Activated CD4-positive, CD25-positive, alpha-beta regulatory T cell (primary cell): ENCODE measurements around the gene FYB1.

Experiments
- DNase-seq, 4 experiments: peaks; one replicate each; lab custom pipeline; 2025; lab: John Stamatoyannopoulos, UW

FYB1 gene

DNA sequence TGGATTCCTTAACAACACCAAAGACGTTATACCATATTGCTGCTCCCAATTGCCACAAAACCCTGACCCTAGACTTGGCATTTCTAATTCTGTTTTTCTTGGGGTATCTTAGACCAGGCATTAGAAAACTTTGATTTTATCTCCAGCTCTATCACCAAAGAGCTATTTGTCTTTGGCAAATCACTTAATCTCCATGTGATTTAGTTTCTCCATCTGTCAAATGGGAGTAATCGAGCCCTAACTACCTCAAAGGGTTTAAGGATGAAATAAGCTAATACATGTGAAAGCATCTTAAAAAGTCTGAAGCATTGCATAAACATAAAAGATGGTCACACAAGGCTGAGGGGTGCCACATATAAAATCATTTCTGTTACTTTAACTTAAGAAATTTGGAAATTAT lies 60.6 kb downstream of the FYB1 start:
- no peak for DNase-seq

DNA sequence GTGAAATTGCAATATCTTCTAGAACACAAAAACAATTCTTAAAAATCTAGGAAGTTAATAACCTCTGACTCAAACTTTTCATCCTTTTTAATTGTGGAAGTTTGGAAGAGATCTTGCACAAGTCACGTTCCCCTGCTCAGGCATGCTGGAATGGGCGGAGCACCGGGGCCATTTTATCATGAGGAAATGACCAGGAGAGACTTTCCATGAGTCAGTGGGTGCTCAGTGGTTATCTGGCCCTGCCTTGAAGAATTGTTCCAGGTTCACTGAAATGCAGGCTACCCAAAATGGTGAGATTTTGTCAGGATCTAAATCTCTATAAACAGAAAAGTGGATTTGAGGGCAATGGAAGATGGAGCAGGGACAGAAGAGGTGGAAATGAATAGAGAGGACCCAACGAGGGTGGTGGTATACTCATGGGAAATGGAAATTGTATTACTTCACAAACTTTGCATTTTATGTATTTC lies 61.2 kb downstream of the FYB1 start:
- no peak for DNase-seq

DNA sequence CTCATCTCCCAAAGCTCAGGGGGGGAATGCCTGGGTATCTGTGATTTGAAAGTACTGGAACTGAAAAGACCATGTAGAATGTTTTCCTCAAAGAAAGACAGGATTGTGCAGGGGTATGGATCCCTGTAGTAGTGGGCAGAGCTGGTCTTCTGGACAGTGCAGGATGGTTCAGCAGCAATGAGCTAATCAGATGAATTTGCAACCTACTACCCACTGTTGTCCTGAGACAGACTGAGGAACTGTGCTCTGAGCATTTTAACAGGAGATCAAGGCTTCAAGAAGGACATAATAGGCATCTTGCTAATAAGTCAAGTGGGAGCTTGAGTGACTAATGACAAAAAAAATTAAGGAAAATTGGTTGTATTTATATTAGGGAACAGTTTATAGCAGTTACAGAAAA lies 61.7 kb downstream of the FYB1 start:
- DNase-seq, result no peak

DNA sequence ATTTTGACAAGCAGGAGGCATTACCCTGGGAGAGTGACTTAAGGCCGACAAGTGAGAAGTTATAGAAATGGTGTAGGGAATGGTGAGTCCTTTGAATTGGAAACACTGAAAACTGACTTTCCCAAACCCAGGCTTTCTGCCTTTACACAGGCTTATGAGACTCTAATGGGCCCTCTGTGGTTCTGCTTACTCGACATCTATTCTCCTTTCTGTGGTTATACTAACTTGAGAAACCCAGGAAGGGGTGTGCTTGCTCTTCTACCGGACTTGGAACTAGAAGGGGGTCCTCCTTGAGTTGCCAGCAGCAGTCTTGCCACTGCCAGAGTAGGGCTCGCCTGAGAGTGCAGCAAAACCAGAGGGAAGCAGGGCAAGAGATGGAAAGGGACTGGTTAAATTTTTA lies 63.3 kb downstream of the FYB1 start:
- DNase-seq, result no peak

DNA sequence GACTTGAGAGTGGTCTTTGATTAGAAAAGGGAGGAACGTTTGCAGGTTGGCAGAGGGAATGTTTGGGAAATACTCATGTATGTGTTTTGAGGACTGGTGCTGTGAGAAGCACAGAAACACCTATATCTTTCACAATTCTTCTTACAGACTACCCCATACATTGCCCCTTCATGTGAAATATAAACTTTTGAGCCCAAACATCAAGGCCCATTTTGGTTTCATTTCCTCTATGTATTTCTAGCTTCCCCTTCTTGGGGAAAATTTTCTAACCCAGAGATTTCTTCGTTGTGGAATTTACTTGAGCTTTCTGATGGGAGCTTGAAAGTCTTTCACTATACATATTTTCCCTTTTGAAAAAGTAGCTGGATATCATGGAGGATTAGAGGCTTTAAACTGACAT lies 67.6 kb downstream of the FYB1 start:
- no peak for DNase-seq

DNA sequence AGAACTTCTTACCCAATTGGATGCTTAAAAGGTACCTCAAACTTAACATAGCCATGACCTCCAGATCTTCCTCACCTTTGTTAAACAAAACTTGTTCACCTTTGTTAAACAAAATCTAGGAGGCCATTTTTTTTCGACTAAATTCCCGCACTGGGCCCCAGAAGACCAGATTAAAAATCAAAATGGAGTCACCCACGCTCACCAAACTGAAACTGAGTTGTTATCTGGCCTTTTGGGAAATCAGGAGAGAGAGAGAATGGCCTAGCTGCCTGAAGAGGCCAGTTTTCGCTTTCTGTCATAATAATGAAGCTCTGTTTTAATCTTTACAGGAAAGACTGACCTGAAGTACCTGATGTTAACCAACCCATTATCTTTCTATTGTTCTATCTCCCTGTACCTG lies 69.4 kb downstream of the FYB1 start:
- no peak for DNase-seq

DNA sequence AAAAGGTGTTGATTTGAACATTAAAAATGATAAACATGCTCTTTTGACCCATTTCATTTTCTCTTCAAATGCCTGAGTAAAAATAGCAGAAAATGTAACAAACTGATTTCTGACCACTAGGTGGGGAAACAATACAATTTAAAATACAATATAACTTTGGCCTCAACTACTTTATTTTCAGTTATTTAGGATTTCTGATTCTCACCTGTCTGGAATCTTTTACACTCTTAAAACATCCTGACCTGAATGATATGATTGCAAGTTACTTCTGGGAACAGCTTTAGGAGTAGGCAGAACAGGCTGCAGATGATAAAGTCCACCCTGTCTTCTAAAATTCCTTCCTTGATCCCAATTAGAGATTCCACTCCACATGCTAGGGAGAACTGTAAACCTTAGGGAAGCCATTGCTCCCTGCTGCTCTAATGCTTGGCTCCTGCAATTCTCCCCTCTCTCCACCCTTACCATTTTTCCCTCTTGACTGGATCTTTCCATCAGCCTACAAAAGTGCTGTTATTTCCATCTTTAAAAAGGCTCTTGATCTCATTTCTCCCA lies 70.3 kb downstream of the FYB1 start:
- no peak for DNase-seq

DNA sequence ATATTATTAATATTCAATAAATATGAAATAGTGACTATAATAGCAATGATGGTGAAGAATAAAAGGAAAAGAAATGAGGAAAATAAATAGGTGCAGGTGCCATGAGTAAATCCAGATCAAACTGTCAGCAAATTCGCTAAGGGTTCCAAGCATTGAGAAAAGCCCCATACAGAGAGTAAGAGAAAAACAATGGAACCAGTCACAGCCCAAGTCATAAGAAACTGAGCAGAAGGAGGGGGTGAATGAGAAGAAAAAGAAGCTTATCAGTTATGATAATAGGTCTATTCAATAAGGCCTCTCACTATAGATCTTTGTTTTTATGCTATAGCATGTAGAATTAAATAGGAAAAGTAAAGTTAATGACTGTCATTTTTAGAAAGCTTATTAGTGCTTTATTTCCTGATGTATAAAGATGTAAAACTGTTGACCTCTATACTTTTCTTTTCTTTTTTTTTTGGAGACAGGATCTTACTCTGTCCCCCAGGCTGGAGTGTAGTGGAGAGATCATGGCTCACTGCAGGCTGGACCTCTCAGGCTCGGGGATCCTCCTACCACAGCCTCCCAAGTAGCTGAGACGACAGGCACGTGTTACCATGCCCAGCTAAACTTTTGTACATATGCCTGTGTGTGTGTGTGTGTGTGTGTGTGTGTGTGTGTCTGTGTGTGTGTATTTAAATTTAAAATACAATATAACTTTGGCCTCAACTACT lies 72.4 kb downstream of the FYB1 start:
- no peak for DNase-seq

DNA sequence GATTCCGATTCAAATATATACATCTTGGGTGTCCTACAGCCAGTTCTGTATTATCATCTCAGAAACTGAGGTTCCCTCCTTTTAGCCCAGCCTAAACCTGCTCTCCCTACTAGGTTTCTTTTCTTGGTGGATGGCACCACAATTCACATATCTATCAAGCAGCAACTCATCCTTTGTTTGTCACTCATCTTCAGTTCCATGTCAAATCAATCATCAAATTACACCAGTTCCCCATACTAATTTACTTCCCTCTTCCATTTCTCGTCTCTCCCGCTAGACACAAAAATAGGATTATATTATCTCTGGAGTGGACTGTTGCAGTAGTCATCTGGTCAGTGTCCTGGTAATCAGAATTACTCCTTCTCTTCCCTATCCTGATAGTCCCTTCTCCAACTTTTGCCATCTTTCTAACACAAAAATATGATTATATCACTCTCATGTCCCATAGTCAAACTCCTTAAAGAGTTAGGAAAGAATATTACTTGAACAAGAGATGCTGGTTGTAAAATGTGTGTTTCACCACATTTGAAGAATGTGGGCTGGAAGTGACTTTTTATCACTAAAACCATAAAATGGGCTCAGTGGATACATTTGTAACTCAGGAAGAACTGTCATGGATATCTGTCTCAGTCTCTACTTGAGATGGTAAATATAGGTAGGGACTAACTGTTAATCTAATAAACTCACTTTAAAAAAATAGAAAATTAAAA lies 76.1 kb downstream of the FYB1 start:
- DNase-seq, result no peak

DNA sequence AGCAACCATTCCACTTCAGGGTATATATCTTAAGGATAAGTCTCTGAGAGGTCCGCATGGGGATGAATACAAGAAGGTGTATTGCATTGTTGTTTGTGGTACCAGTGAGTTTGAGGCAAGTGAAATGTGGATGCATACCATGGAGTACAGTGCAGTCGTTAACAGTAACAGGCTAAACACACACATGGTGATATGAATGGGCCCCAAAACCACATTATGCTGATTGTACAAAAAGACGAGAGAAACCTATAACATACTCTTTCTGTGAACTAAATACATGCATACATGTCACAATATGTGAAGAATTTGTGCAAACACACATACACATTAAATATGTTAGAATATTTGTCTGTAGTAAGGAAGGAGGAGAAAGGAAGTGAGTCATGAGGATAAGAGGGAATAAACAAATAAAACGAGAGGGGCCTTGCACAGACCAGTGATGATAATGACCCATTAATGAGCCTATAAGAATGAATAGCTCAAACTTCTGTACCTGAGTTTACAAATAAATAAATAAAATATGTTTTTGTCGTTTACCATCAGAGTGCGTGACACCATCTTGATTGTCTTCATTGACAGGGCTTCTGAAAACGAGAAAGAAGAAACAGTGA lies 78.7 kb downstream of the FYB1 start:
- DNase-seq, result no peak

DNA sequence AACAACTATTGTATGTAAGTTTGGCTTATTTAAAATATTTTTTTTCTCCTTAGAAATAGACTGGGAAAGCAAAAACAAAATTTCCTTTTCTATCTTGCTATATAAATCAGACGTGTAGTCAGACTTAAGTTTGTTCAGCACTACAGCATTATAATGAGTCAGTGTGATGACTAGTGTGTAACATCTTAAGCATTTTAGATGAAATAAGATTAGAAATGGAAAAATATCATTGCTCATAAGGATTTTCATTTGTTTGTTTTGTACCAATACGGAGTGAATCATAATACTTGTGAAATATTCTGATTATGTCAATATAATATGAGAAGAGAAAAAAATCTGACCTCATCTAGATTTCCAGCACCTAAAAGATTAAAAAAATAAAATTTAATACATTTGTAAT lies 80.5 kb downstream of the FYB1 start:
- DNase-seq, result no peak

DNA sequence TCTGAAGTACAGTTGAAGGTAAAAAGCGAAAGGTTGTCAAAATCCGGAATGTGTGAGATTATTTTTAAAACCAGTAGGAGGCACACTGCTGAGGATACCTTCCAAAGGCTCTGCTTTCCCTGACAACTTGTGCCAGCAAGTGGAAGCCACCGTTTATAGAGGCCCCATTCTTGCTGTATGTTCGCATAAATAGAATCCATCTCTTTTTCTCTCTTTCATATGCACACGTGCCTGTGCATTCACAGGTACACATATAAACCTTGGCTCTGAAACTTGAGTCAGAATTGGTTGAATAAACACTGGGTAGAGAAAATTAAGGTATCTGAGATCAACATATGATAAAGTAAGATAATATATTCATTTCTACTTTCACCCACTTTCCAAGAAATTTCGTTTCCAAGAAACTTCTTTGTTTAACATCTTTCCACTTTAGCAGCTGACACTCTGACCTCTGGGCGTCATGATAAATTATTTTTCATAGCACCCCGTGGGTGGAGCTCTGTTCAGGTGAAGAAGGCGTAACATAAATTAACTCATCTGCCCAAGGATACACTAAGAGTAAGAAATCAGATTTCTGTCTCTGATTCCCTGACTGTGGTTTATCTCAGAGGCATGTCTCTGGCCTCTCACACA lies 81.4 kb downstream of the FYB1 start:
- no peak for DNase-seq

DNA sequence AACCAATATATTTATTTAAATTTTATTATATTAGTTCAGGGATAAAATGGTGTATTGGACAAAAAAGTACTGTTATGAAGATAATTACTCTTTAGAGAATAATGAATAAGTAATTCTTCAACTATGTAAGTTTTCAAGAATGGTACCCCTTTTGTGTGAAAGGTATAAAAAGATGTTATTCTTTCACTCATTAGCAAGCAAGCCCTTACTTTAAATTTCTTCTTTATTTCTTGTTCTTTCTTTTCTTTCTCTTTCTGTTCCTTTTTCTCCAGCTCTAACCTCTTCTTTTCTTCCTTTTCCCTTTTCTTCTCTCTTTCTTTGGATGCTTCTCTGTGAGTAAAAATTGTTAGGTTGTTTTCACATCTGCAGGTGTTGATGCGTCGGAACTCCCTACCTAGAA lies 82.0 kb downstream of the FYB1 start:
- DNase-seq, result no peak

DNA sequence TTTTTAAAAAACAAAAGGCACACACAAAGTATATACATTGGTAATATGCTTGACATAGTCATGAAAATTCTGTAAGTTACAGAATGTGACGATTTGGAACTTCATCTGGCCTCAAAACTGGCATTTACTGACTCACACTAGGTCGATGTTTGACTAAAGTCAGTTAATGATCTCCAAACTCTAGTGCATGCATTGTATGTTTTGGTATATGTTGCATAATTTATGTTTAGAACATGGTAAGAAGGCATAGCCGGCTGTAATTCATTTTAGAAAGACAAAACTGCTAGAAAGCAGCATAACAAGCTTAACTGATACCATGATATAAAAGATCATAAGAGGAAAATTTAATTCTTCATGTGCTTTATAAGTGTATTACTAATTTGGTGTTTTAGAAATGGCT lies 86.6 kb downstream of the FYB1 start:
- no peak for DNase-seq

DNA sequence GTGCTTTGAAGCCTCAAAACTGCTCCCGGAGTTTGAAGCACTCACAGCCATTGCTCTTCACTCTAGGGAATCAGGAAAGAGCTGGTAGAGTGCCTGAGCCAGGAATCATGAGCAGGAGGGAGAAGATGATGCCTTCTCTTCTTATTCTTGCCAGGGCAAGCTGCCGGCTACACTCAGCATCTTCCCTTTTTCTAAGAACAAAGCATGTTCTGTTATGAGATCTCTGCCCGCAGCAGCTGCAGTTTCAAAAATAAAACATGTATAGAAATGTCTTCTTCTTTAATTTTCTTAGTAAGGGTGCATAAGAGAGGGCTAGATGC lies 87.3 kb downstream of the FYB1 start:
- no peak for DNase-seq

DNA sequence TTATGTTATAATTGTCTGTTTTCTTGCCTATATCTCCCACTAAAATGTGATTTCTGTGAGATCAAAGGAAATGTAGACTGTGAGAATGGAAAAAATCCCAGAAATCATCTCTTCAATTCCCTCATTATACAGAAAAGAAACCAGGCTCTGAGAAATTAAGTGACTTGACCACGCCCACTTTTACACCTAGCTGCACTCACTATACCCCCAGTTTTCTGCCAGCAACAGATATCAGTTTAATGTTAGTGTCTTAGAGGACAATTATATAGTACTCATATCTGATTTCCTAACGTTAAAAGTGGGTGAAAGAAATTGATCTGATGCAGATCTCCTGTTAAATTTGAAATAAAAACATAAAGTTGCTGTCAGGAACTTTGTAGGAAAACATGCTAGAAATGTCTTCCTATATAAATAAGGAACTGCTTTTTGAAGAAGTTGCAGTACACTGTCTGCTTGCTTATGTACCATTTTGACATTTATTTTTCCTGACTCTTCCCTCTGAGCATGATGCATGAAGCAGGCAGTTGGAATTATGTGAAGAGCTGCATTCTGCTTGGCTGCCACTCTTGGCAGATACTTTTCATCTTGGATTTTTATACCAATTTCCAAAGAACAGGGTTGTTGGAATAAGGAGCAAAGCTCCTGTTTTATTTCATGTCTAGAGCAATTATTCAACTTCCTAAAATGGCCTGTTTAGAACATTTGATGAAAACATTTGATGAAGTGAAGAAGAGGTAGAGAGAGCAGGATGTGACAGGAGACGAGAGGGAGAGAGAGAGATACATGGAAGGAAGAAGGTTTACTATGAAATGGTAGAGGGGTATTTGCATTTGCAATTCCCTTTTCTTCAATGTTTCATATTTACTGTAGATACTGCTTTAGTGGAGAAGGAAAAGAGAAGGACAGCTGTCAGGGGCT lies 87.9 kb downstream of the FYB1 start:
- no peak for DNase-seq

DNA sequence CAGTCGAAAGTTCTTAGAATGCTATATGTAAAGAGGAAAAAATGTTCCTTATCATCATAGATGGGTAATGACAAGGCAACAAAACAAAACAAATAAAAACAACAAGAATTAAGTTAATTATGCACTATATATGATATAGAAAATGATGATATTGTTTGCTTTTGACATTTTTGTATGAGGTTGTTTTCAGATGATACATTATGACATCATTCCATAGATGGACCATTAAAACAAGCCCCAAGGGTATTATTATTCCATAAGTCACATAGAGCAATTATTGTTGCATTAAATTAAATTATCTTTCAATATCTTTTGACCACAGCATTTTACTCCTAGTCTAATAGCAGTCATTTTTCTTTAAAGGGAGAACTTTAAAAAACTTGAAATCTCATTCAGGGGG lies 88.6 kb downstream of the FYB1 start:
- DNase-seq, result no peak

DNA sequence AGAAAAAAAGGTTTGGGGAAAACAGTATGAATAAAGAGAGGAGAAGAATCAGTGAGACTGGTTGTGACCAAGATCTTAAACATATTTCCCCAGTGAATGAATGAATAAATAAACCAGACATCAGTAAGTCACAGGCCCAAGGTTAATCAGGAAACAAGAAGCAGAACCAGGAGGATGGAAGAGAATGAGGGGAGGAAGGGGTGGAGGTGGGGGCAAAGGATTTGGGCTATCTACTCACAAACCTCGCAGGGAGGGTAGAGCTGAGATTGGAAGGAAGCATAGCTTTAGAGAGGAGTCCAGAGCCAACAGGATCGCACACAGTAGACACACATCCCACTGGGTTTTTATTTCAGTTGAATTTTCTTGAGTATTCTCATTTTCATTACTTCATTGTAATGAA lies 97.4 kb downstream of the FYB1 start:
- no peak for DNase-seq

DNA sequence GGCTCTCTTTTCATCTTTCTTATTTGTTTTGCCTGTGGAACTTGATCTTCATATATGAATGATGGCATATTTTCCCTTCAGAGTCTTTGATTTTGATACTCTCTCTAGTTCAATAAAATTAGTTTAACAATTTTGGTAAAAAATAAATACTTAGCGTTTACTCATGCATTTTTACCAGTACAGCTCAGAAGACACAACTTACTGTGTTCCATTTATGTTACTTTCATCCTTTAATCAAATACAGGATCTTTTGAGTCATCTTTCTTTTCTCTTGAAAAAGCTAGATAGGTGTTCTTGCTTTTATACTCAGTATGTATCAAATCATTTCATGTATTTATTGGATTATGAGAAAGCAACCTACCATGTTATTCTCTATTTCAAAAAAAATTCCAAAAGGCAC lies 98.0 kb downstream of the FYB1 start:
- DNase-seq, result no peak

DNA sequence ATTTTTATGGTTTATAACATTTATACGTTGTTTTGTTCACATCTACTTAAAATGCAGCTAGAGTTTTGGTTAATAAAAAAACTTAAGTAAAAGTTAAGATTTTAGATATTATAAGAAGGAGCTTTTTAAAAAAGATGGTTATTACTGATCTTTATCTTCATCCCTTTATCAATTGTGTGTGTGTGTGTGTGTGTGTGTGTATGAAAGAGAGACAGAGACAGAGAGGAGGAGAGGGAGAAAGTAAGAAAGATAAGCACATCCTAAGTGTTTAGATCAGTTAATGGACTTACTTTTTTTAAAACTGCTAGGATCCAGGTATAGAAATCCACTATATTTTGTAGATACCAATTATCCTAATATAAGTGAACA lies 99.3 kb downstream of the FYB1 start:
- no peak for DNase-seq

DNA sequence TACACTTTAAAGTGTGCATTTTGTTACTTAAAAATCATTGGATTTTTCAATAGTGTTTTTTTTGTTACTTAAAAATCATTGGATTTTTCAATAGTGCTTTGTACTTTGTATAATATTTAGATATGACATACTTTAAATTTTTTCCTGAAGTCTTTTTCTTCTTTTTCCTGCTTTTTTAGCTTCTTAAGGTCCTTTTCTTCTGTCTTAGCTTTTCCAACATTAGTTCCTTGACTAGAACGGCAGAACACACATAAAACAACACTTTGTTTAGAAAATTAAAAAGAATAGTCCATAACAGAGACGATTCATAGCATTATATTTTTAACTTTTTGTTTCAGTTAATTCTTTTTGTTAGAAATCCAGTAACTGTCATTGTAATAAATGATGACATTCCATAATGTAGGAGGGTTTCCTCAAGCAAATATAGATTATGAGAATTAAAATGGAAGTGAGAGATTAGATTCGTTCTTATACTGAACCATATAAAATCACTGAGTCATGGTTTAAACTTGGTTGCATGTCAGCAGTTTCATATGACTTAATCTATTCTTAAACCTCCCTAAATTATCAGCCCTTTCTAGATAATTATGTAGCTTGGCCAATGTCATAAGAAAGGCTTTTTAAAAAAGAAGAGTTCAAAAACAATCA lies 99.8 kb downstream of the FYB1 start:
- DNase-seq, result no peak
